Hepatocyte (in vitro differentiated cells): ENCODE results near the gene ZNF746.

Source experiments
- EZH2 ChIP-seq: fragments of 200-600 bp; sonication (generic); IDR thresholded peaks from 2 replicates; pipeline ENCODE4 v1.6.1; 2016; ENCODE audit warnings: antibody characterized with exemption, mild to moderate bottlenecking, borderline replicate concordance
- TF ChIP-seq, protein P1 (sequence below): fragments of 200-600 bp; sonication (generic); IDR thresholded peaks from 2 replicates; pipeline ENCODE4 v1.5.1; 2016; ENCODE audit warnings: antibody characterized with exemption, mild to moderate bottlenecking; ENCODE audit not compliant: poor library complexity

GRCh38 chr7:149500201-149500600 is 2.6 kb upstream of the ZNF746 start:
- TF ChIP-seq, protein P1, sequence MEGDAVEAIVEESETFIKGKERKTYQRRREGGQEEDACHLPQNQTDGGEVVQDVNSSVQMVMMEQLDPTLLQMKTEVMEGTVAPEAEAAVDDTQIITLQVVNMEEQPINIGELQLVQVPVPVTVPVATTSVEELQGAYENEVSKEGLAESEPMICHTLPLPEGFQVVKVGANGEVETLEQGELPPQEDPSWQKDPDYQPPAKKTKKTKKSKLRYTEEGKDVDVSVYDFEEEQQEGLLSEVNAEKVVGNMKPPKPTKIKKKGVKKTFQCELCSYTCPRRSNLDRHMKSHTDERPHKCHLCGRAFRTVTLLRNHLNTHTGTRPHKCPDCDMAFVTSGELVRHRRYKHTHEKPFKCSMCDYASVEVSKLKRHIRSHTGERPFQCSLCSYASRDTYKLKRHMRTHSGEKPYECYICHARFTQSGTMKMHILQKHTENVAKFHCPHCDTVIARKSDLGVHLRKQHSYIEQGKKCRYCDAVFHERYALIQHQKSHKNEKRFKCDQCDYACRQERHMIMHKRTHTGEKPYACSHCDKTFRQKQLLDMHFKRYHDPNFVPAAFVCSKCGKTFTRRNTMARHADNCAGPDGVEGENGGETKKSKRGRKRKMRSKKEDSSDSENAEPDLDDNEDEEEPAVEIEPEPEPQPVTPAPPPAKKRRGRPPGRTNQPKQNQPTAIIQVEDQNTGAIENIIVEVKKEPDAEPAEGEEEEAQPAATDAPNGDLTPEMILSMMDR, result no peak
- no peak for TF ChIP-seq EZH2
